SK-MEL-5 (cell line): Measurements from ENCODE around the gene SHANK1. TPM values are rescaled to one million over a fixed set of nuclear protein-coding genes. Genes with fewer than 3 reads are reported as not detected.
A peak's percentile ranks its signal among the peaks of the same experiment; 100 is the strongest.
"Not testable (repeated sequence)": the region's sequence is repeated elsewhere in the genome, so short reads cannot be mapped to it uniquely, and the experiment has no call there.

Experiments
- DNase-seq: peaks from one replicate; pipeline ENCODE4 v3.0.0-alpha.2; 2016; ENCODE audit warnings: low read depth, low spot score
- in situ Hi-C: cut with HindIII; loops from 2 replicates; pipeline ENCODE4 v1.10.0; 2016; ENCODE audit warnings: low sequenced_read_pairs, high pct_unique_total_duplicates, low pct_unique_long_range_greater_than_20kb
- total RNA-seq: library from RNA; depleted of rRNA; stranded (reverse); fragments of >200 nt; shearing (Covaris generic); gene quantifications from 2 replicates; pipeline ENCODE4 v1.2.3, GENCODE V29; 2014; rRNA removed

The SHANK1 gene
- total RNA-seq, 1 experiment from 2014 or later, result 0.48 TPM

- peak; percentile 30 for DNase-seq
- in situ Hi-C loops, result no loop called here
Measured at GRCh38 chr19:50632151-50632835, 87.3 kb downstream of the SHANK1 start.

DNA sequence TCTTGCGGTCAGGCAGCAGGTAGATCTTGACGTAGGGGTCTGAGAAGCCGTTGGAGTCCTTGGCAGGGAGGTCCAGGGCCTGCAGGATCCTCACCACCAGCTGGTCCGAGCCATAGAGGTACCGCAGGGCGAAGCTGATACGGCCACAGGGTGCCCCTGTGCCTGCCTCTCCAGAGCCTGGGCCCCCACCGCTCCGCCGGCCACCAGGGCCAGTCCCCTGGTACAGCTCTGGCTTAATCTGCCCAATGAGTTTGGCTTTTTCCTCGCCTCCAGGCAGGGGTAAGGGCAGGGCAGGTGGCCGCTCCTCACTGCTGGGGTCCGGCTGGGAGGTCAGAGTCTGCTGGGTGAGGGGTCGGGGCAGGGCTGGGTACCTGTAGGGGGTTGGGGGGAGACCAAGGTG is 89.8 kb downstream of the SHANK1 start:
- in situ Hi-C loops, result no loop called here
- DNase-seq, result no peak

DNA sequence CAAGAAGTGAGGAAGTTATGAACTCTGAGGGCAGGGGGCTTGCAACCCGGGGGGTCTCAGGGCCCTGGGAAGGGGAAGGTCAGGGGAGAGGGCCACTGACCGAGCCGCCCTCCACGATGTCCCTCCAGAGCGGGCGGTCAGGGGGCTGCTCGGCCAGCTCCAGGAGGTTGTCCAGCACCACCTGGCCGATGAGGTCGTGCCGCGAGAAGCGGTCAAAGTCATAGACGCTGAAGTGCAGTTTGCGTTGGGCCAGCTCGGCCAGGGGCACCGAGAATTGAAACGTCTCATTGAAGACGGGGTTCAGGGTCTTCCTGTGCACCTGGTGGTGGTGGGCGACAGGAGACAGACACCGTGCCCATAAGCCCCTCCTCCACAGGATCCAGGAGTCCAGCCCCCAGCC is 90.4 kb downstream of the SHANK1 start:
- no peak for DNase-seq
- in situ Hi-C loops, result no loop called here

DNA sequence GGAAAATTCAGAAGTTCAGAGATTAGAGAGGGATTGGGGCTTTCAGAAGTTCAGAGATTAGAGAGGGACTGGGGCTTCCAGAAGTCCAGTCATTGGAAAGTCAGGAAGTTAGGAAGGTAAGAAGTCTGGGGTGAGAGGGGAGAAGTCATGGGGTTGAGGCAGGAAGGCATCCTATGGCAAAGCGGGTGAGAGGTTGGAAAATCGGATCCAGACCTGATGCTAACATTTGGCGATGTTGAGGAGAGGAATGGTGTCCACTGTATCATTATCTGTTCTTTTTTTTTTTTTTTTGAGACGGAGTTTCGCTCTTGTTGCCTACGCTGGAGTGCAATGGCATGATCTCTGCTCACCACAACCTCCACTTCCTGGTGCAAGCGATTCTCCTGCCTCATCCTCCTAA is 91.1 kb downstream of the SHANK1 start:
- no peak for DNase-seq
- in situ Hi-C loops, result no loop called here

- in situ Hi-C loops, result no loop called here
Measured at GRCh38 chr19:50628146-50628545, 91.5 kb downstream of the SHANK1 start.

DNA sequence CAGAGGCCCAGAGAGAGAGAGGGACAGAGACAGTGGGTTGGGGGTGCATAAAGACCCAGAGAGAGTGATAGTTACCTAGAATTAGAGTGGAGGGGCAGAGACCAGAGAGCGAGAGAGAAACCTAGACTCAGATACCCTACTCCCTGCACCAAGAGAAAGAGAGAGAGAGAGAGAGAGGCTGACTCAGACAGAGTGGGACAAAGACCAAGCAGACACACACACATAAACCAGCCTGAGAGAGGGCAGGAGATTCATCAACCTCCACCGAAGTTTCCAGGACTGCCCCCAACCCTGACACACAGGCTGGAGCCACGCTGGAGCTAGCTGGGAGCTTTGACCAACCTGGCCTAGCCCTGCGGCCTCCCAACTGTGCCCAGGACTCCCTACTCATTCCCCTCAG is 92.8 kb downstream of the SHANK1 start:
- no peak for DNase-seq
- in situ Hi-C loops, result no loop called here

More at GRCh38 chr19:50628146-50628545, 91.5 kb downstream of the SHANK1 start:
- no peak for DNase-seq

GRCh38 chr19:50626011-50626410 is 93.6 kb downstream of the SHANK1 start:
- in situ Hi-C loops, result no loop called here
- no peak for DNase-seq

GRCh38 chr19:50624949-50625600 is 94.5 kb downstream of the SHANK1 start:
- in situ Hi-C loops, result no loop called here
- no peak for DNase-seq

DNA sequence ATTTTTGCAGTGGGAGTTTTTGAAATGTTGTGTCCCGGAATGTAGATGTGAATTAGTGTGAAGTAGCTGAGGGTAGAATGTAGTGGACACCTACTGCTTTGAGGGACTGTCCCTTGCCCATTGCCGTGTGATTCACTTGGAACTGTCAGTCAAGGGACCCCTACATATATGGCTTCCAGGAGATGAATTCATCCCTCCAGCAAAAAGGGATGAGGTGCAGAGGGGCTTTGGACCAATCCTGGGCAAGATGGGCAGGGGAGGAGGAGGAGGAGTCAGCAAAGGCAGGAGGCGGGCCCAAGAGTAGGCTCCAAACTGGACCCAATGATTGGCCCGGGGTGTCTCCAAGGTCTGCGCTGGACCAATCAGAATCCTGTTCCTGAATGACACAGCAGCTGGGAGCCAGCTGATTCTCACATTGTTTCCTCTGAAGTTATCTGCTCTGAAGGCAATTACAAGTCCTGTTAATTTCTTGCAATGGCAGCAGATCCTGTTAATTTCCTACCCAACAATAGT is 99.2 kb downstream of the SHANK1 start:
- DNase-seq, in situ Hi-C loops: not testable (repeated sequence)

DNA sequence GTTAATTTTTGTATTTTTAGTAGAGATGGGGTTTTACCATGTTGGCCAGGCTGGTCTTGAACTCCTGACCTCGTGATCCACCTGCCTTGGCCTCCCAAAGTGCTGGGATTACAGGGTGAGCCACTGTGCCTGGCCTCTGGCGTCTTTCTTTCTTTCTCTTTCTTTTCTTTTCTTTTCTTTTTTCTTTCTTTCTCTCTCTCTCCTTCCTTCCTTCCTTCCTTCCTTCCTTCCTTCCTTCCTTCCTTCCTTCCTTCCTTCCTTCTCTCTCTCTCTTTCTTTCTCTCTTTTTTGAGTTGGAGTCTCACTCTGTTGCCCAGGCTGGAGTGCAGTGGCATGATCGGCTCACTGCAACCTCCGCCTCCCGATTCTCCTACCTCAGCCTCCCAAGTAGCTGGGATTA is 100.4 kb downstream of the SHANK1 start:
- in situ Hi-C loops, DNase-seq: not testable (repeated sequence)

DNA sequence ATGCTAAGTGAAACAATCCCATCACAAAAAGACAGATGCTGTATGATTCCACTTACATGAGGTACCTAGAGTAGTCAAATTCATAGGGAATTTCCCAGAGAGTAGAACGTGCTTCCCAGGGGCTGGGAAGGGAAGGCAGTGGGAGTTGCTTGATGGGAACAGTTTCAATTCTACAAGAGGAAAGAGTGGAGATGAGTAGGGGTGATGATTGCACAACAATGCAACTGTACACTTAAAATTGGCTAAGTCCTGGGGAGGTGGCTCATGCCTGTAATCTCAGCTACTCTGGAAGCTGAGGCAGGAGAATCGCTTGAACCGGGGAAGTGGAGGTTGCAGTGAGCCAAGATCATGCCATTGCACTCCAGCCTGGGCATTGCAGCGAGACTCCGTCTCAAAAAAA is 101.2 kb downstream of the SHANK1 start:
- DNase-seq, in situ Hi-C loops: not testable (repeated sequence)

DNA sequence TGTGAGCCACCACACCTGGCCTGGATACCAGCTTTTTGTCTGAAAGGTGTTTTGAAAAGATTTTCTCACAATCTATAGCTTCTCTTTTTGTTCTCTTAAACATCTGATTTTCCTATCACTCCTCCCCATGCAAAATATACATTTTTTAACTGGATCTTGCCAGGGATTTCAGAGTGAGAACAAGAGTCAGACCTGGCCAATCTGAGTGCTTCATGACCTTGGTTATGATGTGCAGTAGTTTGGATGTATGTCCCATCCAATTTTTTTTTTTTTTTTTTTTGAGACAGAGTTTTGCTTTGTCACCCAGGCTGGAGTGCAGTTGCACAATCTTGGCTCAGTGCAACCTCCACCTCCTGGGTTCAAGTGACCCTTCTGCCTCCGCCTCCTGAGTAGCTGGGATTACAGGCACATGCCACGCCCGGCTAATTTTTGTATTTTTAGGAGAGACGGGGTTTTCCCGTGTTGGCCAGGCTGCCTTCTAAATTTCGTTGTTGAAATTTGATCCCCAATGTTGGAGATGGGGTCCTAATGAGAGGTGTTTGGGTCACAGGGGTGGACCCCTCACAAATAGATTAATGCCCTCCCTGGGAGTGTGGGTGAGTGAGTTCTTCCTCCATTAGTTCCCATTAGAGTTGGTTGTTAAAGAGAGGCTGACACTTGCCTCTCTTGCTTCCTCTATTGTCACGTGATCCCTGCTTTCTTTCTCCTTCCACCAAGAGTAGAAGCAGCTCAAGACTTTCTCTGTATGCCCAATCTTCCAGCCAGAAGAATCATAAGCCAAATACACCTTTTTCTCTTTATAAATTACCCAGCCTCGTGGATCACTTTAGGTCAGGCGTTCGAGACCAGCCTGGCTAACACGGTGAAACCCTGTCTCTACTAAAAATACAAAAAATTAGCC is 106.8 kb downstream of the SHANK1 start:
- DNase-seq, in situ Hi-C loops: not testable (repeated sequence)

Other genes with a start within 250 kb of the SHANK1 start
- 127 and 148 TPM in 2 replicates for gene EMC10, start 243.3 kb downstream of the SHANK1 start, total RNA-seq
- 0.27 and 0.29 TPM in 2 replicates for gene GARIN5A, start 243.0 kb downstream of the SHANK1 start, total RNA-seq
- 26.4 and 29.0 TPM in 2 replicates for gene JOSD2, start 208.6 kb downstream of the SHANK1 start, total RNA-seq
- not detected in 2 replicates for gene ASPDH, start 205.9 kb downstream of the SHANK1 start, total RNA-seq
- gene LRRC4B, start 151.4 kb downstream of the SHANK1 start, total RNA-seq, result 6.3 and 6.9 TPM in 2 replicates
- 0.55 and 1.6 TPM in 2 replicates for gene SYT3, start 79.9 kb downstream of the SHANK1 start, total RNA-seq
- 2.7 and 4.3 TPM in 2 replicates for gene C19orf81, start 70.4 kb downstream of the SHANK1 start, total RNA-seq
- gene CLEC11A, start 3.6 kb upstream of the SHANK1 start, total RNA-seq, result 1.0 and 1.2 TPM in 2 replicates
- not detected in 2 replicates for gene GPR32, start 50.7 kb upstream of the SHANK1 start, total RNA-seq
- not detected in 2 replicates for gene ACP4, start 70.6 kb upstream of the SHANK1 start, total RNA-seq
- gene KLK1, start 104.0 kb upstream of the SHANK1 start, total RNA-seq, result not detected in 2 replicates
- not detected in 2 replicates for gene KLK15, start 113.8 kb upstream of the SHANK1 start, total RNA-seq
- not detected in 2 replicates for gene KLK3, start 135.1 kb upstream of the SHANK1 start, total RNA-seq
- gene KLK2, start 153.6 kb upstream of the SHANK1 start, total RNA-seq, result 0.96 and 2.0 TPM in 2 replicates
- 1.0 TPM in 1 of 2 replicates, not detected in the other for gene KLK4, start 191.6 kb upstream of the SHANK1 start, total RNA-seq
- not detected in 2 replicates for gene KLK5, start 233.2 kb upstream of the SHANK1 start, total RNA-seq
- gene KLK6, start 249.8 kb upstream of the SHANK1 start, total RNA-seq, result not detected in 2 replicates